IMR-90 (cell line): Measurements from ENCODE around the gene ADAMTS13. TPM values are rescaled to one million over a fixed set of nuclear protein-coding genes. Genes with fewer than 3 reads are reported as not detected.

Experiments
- ATAC-seq: fragments of 200-7000 bp; cut with Tn5 transposase; 2 replicates; pipeline ENCODE4 v1.9.1; 2020; ENCODE audit warnings: low read depth, mild to moderate bottlenecking, moderate library complexity
- BruUV-seq: library from RNA; stranded (reverse); fragments of 400-500 nt; replicated peaks from 2 replicates; lab custom pipeline; 2021; lab: Mats Ljungman, UMichigan
- CTCF ChIA-PET: fragments of 300-600 bp; formaldehyde crosslinking; extraction: SDS; loops from one replicate; lab custom pipeline; 2021; ENCODE audit warnings: antibody characterized with exemption; lab: Yijun Ruan, JAX
- POLR2A ChIA-PET: fragments of 300-600 bp; sonication (Branson Sonifier 250); formaldehyde crosslinking; loops from one replicate; lab custom pipeline; 2022; ENCODE audit warnings: antibody characterized with exemption; ENCODE audit not compliant: unreplicated experiment; lab: Charles Lee
- DNase-seq: peaks from one replicate; pipeline ENCODE4 v3.0.0; 2013
- H2AFZ ChIP-seq: replicated peaks from 2 replicates; pipeline ENCODE3; 2013; ENCODE audit warnings: low read length, mild to moderate bottlenecking; ENCODE audit not compliant: poor library complexity
- H2AK5ac ChIP-seq: 2 replicates; pipeline ENCODE4 v1.6.1; 2013; ENCODE audit warnings: low read depth, low read length, inconsistent platforms
- H2AK9ac ChIP-seq: replicated peaks from 2 replicates; pipeline ENCODE3; 2013; ENCODE audit warnings: mild to moderate bottlenecking, low read depth, low read length, moderate library complexity; ENCODE audit not compliant: poor library complexity
- H2BK120ac ChIP-seq: 2 replicates; pipeline ENCODE4 v1.6.1; 2013; ENCODE audit warnings: low read depth, low read length, inconsistent platforms
- H2BK15ac ChIP-seq: 3 replicates; pipeline ENCODE4 v1.6.1; 2013; ENCODE audit warnings: low read depth, low read length, inconsistent platforms
- H2BK20ac ChIP-seq: 2 replicates; pipeline ENCODE4 v1.6.1; 2013; ENCODE audit warnings: low read depth, mild to moderate bottlenecking, inconsistent platforms, low read length, moderate library complexity
- H2BK5ac ChIP-seq: 2 replicates; pipeline ENCODE4 v1.6.1; 2013; ENCODE audit warnings: mild to moderate bottlenecking, low read depth, low read length, inconsistent platforms; ENCODE audit not compliant: poor library complexity, severe bottlenecking
- H3K14ac ChIP-seq: replicated peaks from 2 replicates; pipeline ENCODE4 v1.6.1; 2013; ENCODE audit warnings: low read depth, low read length, inconsistent platforms
- H3K18ac ChIP-seq: 2 replicates; pipeline ENCODE4 v1.6.1; 2013; ENCODE audit warnings: low read depth, low read length, control low read depth
- H3K23ac ChIP-seq: 2 replicates; pipeline ENCODE4 v1.6.1; 2013; ENCODE audit warnings: low read depth, low read length, inconsistent platforms
- H3K27ac ChIP-seq: 2 replicates; pipeline ENCODE4 v1.5.1; 2013; ENCODE audit warnings: mild to moderate bottlenecking, control low read depth, low read length; ENCODE audit not compliant: insufficient read depth
- H3K27me3 ChIP-seq: 2 replicates; pipeline ENCODE4 v1.6.1; 2013; ENCODE audit warnings: low read length; ENCODE audit not compliant: control insufficient read depth, insufficient read depth
- H3K36me3 ChIP-seq: 2 replicates; pipeline ENCODE4 v1.6.1; 2013; ENCODE audit warnings: low read length, mixed read lengths; ENCODE audit not compliant: control insufficient read depth, insufficient read depth
- H3K4ac ChIP-seq: 2 replicates; pipeline ENCODE4 v1.6.1; 2013; ENCODE audit warnings: low read depth, low read length, inconsistent platforms
- H3K4me1 ChIP-seq: 2 replicates; pipeline ENCODE4 v1.6.1; 2013; ENCODE audit warnings: low read length, mixed read lengths; ENCODE audit not compliant: control insufficient read depth, insufficient read depth
- H3K4me2 ChIP-seq: 2 replicates; pipeline ENCODE4 v1.6.1; 2013; ENCODE audit warnings: low read depth, mild to moderate bottlenecking, control low read depth, low read length, moderate library complexity
- H3K4me3 ChIP-seq: 2 replicates; pipeline ENCODE4 v1.5.1; 2013; ENCODE audit warnings: low read depth, mild to moderate bottlenecking, control low read depth, low read length, moderate library complexity; ENCODE audit not compliant: insufficient read depth
- H3K56ac ChIP-seq: 2 replicates; pipeline ENCODE4 v1.6.1; 2013; ENCODE audit warnings: low read length, inconsistent platforms; ENCODE audit not compliant: insufficient read depth; ENCODE audit errors: extremely low read depth
- H3K79me1 ChIP-seq, 2 experiments: 2 replicates each; pipeline ENCODE4 v1.6.1; 2013; ENCODE audit warnings: low read length in 2 of 2, inconsistent platforms in 1 of 2, low read depth in 1 of 2
- H3K9ac ChIP-seq: 2 replicates; pipeline ENCODE4 v1.6.1; 2013; ENCODE audit warnings: low read depth, low read length, control low read depth
- H3K9me1 ChIP-seq: 2 replicates; pipeline ENCODE4 v1.6.1; 2013; ENCODE audit warnings: low read length, inconsistent platforms; ENCODE audit not compliant: insufficient read depth
- H3K9me3 ChIP-seq: 2 replicates; pipeline ENCODE4 v1.6.1; 2013; ENCODE audit warnings: low read length; ENCODE audit not compliant: control insufficient read depth, insufficient read depth
- H4K20me1 ChIP-seq: 2 replicates; pipeline ENCODE4 v1.6.1; 2013; ENCODE audit warnings: low read length, inconsistent platforms; ENCODE audit not compliant: insufficient read depth
- H4K5ac ChIP-seq: 2 replicates; pipeline ENCODE4 v1.6.1; 2013; ENCODE audit warnings: mild to moderate bottlenecking, low read depth, low read length, control low read depth
- H4K8ac ChIP-seq, 2 experiments: 2 replicates each; pipeline ENCODE4 v1.6.1; 2013; ENCODE audit warnings: low read depth in 2 of 2, low read length in 2 of 2, control low read depth in 1 of 2, inconsistent platforms in 1 of 2
- H4K91ac ChIP-seq: 2 replicates; pipeline ENCODE4 v1.6.1; 2013; ENCODE audit warnings: low read depth, low read length, inconsistent platforms; ENCODE audit not compliant: insufficient read depth
- BHLHE40 ChIP-seq: fragments of 150-350 bp; IDR thresholded peaks from 2 replicates; pipeline ENCODE4 v1.6.1; 2016; ENCODE audit warnings: mild to moderate bottlenecking, low read depth, low read length
- CHD1 ChIP-seq: IDR thresholded peaks from 2 replicates; pipeline ENCODE4 v1.6.1; 2012; ENCODE audit warnings: low read depth, low read length, improper control_type of control experiment
- CTCF ChIP-seq: conservative IDR thresholded peaks from 2 replicates; pipeline ENCODE4 v1.5.1; 2012; ENCODE audit warnings: mild to moderate bottlenecking, low read depth, low read length, improper control_type of control experiment
- ELK1 ChIP-seq: fragments of 150-350 bp; IDR thresholded peaks from 2 replicates; pipeline ENCODE4 v1.6.1; 2016; ENCODE audit warnings: low read depth, mild to moderate bottlenecking, low read length, moderate library complexity, borderline replicate concordance
- FOS ChIP-seq: fragments of 150-350 bp; IDR thresholded peaks from 2 replicates; pipeline ENCODE4 v1.6.1; 2016; ENCODE audit warnings: low read depth, low read length
- NFE2L2 ChIP-seq: fragments of 150-350 bp; IDR thresholded peaks from 2 replicates; pipeline ENCODE4 v1.6.1; 2016; ENCODE audit warnings: low read depth, mild to moderate bottlenecking, low read length
- RFX5 ChIP-seq: IDR thresholded peaks from 2 replicates; pipeline ENCODE4 v1.8.0; 2012; ENCODE audit warnings: low read depth, mild to moderate bottlenecking, low read length, moderate library complexity
- USF2 ChIP-seq: fragments of 150-350 bp; IDR thresholded peaks from 2 replicates; pipeline ENCODE4 v1.6.1; 2017; ENCODE audit warnings: mild to moderate bottlenecking, antibody characterized with exemption, low read length, low read depth
- WGBS, 2 experiments: methylation state at CpG; one replicate each; pipeline versions ENCODE4 v1.1.5 to v1.1.7; 2013; ENCODE audit warnings: missing lambda C conversion rate in 2 of 2; ENCODE audit not compliant: insufficient read length in 1 of 2; ENCODE audit errors: extremely low coverage in 2 of 2; 5-methylcytosine and 5-hydroxymethylcytosine counted together
- dilution Hi-C: fragments of 300-500 bp; cut with HindIII; formaldehyde crosslinking; loops from one replicate; pipeline ENCODE4 v1.14.3; 2018; ENCODE audit warnings: low sequenced_read_pairs; ENCODE audit not compliant: unreplicated experiment
- in situ Hi-C: fragments of 300-500 bp; cut with MboI; formaldehyde crosslinking; loops from 3 replicates; pipeline ENCODE4 v1.14.3; 2019; ENCODE audit warnings: low sequenced_read_pairs, inconsistent platforms, mixed read lengths
- intact Hi-C: fragments of 100-400 bp; cut with micrococcal nuclease; formaldehyde crosslinking; loops from 2 replicates; pipeline ENCODE4 v1.10.0; 2022
- polyA plus RNA-seq, 3 experiments: library from polyadenylated mRNA; depleted of rRNA; stranded (reverse); fragments of >200 nt; gene quantifications; 2 replicates each; pipeline ENCODE4 v1.2.3, GENCODE V29; 2012; ENCODE audit warnings: low replicate concordance in 1 of 3
- total RNA-seq: library from RNA; depleted of rRNA; stranded (reverse); fragments of >200 nt; gene quantifications from 2 replicates; pipeline ENCODE4 v1.2.3, GENCODE V29; 2012

ADAMTS13 gene
- total and polyA plus RNA-seq, 2 of the 4 experiments (the other 2 are of a cell fraction): 0.18 to 2.8 TPM

GRCh38 chr9:133460405-133461175 is 38.4 kb downstream of the ADAMTS13 start:
- H4K20me1 ChIP-seq: no peaks in the 10 kb centered on the region
- no TSS peak for BruUV-seq
- H3K9me1 ChIP-seq: 0 out of 2 replicates have a peak, but pooled peaks cover 4% of the 10 kb centered on the region
- peaks cover 7% of the 10 kb centered on the region; the same call in 1 of the 2 replicates for H3K4me1 ChIP-seq
- 15% methylated on average over 4 of the region's 30 CpGs; no CpG with 5 or more reads in 1 of the 2 experiments for WGBS, 2 experiments
- H3K27ac ChIP-seq: no peak overlapping the region; the same call in 1 of the 2 replicates
- peaks cover 5% of the 10 kb centered on the region for H3K36me3 ChIP-seq
- peak overlapping the region; percentile 34 for H3K9ac ChIP-seq
- ATAC-seq: peak; percentile 31
- POLR2A ChIA-PET: no interaction called here
- peak overlapping the region; percentile 100 for H2AFZ ChIP-seq
- peak overlapping the region; percentile 22; the same call in 1 of the 2 replicates for H3K18ac ChIP-seq
- peak overlapping the region; percentile 73 for H3K4me3 ChIP-seq
- H2BK5ac ChIP-seq: no peak overlapping the region
- intact Hi-C loops: no loop called here
- no peaks in the 10 kb centered on the region for H3K27me3 ChIP-seq
- peak overlapping the region; percentile 28 for H4K5ac ChIP-seq
- peak overlapping the region; percentile 57 to 94; a peak in 3 of 4 replicates for H4K8ac ChIP-seq
- H3K4me2 ChIP-seq: peak overlapping the region; percentile 81
- H3K9me3 ChIP-seq: no peaks in the 10 kb centered on the region
- H2BK120ac ChIP-seq: no peak overlapping the region
- H2AK5ac ChIP-seq: peak overlapping the region; percentile 91
- H3K23ac ChIP-seq: peak overlapping the region; percentile 87; the same call in 1 of the 2 replicates
- H2AK9ac ChIP-seq: peak overlapping the region; percentile 95
- H2BK15ac ChIP-seq: peak overlapping the region; percentile 9; the same call in 2 of the 3 replicates
- DNase-seq: no peak
- no peak overlapping the region for H3K56ac ChIP-seq
- H4K91ac ChIP-seq: peak overlapping the region; percentile 70
- H3K14ac ChIP-seq: peak overlapping the region; percentile 54; the same call in 1 of the 2 replicates
- H3K79me1 ChIP-seq: peaks cover 0 to 6% of the 10 kb centered on the region in 2 experiments; a peak in 3 of 4 replicates
- TF ChIP-seq BHLHE40 (peak; percentile 59; the same call in 1 of the 2 replicates), USF2 (peak; percentile 61; the same call in 1 of the 2 replicates), NFE2L2 (no peak), ELK1 (no peak), FOS (no peak), CTCF (no peak), CHD1 (no peak), RFX5 (no peak)
- in situ Hi-C loops: no loop called here
- CTCF ChIA-PET: no interaction called here
- H3K4ac ChIP-seq: peak overlapping the region; percentile 77
- dilution Hi-C loops: no loop called here
- no peak overlapping the region for H2BK20ac ChIP-seq
